Activated CD4-positive, CD25-positive, alpha-beta regulatory T cell (primary cell): ENCODE measurements around the gene KCNG2.
"Not testable (repeated sequence)": the region's sequence is repeated elsewhere in the genome, so short reads cannot be mapped to it uniquely, and the experiment has no call there.

ENCODE experiments used
- DNase-seq, 4 experiments: peaks; one replicate each; lab custom pipeline; 2025; lab: John Stamatoyannopoulos, UW

KCNG2 gene

DNA sequence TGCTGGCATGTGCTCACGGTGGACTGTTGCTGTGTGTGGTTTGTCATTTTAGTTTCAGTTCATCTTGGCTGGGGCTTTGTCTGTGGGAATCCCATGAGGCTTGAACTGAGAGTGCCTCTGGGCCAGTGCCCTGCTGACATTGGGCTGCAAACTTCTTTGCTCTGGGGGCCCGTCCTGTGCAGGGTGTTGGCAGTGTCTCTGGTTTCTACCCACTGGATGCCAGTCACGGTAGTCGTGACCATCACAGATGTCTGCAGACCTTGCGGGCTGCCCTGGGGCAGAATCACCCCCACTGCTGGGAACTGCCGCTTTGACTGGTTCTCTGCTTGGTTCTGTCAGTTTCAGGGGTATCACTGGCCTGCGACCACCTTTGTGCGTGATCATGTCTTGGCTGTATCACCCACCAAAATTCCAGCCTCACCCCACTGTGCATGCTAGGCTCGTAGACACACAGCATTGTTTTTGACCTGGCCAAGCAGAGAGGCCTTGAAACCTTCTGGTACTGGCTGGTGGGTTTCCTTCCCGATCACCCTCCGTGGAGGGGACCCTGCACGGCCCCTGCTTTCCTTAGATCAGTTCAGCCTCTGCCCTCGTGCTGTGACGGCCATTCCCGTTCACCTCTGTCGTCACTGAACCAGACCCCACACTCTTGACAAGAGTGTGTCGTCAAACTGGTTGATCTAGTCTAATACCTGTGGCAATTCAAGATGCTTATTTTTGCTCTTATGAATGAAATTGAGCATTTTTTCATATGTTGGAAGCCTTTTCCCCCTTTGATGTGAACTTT is 57.6 kb downstream of the KCNG2 start:
- no peak for DNase-seq

DNA sequence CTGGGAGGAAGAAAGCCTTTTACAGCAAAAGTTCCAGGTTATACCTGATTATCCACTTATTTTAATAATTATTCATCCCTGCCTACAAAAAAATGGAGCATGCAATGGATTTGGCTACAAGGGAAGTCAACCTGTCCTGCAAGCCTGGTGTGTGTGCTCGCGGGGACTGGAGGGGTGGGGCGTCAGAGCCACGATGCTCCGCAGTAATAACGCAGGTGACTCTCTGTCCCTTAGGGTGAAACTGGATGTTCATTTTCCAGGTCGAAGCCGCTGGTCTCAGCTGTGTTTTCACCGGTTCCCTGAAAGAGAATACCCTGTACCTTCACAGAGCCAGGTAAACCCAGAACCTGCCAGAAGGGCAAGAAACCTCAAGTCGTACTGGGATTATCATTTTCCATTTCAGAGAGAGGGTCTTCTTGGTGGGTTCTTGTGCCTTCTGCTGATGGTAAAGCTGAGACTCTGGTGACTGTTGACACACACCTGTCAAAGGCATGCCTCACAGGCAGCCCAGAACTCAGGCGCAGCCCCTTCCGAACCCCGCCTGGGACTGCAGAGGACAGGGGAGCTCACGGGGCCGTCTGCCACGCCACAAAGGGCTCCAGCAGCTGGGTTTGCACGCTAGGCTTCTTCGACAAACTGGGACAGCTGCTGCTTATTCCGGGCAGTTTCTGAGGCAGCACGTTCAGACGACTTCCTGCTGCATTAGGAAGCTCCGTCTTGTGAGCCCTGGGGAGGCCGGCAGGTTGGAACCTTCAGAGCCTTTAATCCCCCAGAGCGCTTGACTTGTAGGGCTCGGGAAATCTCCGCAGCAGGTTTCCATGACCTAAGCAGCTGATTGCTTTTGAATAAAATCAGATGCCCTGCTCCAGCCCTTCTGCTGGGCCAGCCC is 58.6 kb downstream of the KCNG2 start:
- no peak for DNase-seq

DNA sequence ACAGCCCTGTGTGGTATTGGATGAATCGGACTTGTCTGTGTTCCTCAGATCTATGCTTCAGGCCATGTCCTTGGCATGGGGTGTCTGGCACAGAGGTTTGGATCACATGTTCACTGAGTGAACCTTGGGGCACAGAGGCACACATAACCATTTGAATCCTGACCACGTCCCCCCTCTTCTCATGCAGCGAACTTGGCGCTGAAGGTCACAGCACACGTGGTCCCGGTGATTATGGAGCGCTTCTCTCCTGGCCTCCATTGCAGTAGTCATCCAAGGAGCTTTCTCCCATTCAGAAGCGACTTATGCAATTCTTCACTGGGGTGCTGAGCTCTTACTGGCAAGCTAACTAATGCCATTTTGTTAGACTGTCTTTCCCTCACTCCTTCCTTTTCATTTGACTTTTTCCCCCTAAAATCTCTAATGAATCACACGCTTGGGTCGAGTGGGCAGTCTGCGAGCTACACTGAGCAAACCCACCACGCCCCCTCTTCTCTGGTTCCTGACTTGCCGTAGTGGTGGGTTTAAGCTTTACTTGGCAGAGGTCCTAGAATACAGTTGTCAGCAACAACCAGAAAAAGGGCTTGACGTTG is 59.4 kb downstream of the KCNG2 start:
- DNase-seq: no peak

DNA sequence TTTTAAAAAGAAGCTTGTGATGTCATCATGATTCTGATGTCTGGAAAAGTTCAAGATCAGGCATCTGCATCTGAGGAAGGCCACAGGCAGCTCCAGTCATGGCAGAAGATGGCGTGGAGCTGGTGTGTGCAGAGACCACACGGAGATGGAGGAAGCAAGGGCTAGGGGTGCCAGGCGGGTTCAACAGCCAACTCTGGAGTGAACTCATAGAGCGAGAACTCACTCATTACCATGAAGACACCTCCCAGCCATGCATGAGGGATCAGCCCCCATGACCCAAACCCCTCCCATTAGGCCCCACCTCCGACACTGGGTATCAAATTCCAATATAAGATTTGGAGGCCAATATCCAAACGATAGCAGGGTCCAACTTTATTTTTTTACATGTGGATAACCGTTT is 61.6 kb downstream of the KCNG2 start:
- DNase-seq: no peak

DNA sequence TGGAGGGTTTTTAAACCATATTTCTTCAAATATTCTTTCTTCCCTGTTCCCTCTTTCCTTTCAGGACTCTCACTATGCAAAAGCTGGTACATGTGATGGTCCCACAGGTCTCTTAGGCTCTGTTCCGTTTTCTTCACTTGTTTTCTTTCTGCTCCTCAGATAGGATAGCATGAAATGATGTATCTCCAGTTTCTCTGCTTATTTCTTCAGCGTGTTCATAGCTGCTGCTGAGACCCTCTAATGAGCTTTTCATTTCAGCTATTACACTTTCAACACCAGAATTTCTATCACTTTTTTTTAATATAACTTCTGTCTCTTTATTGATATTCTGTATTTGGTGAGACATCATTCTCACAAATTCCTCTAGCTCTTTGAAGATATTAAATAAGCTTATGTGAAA is 63.9 kb downstream of the KCNG2 start:
- no peak for DNase-seq

DNA sequence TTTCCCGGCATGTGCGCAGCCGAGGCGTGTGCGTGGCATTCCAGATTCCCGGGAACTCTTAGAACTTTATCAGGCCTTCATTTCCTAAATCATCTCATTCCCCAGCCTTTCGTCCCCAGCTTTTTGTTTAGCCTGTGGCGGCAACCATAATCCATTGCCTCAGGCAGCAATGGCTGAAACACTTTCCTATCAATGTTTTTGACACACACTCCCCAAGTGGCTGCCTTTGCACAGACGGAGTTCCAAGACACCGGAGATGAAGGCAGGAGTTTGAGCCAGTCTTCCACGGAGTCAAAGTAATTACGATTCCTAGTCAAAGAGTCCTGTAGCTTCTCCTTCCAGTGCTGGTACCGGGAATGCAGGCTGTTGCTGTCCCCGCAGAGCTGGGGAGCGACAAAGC is 64.8 kb downstream of the KCNG2 start:
- no peak for DNase-seq

DNA sequence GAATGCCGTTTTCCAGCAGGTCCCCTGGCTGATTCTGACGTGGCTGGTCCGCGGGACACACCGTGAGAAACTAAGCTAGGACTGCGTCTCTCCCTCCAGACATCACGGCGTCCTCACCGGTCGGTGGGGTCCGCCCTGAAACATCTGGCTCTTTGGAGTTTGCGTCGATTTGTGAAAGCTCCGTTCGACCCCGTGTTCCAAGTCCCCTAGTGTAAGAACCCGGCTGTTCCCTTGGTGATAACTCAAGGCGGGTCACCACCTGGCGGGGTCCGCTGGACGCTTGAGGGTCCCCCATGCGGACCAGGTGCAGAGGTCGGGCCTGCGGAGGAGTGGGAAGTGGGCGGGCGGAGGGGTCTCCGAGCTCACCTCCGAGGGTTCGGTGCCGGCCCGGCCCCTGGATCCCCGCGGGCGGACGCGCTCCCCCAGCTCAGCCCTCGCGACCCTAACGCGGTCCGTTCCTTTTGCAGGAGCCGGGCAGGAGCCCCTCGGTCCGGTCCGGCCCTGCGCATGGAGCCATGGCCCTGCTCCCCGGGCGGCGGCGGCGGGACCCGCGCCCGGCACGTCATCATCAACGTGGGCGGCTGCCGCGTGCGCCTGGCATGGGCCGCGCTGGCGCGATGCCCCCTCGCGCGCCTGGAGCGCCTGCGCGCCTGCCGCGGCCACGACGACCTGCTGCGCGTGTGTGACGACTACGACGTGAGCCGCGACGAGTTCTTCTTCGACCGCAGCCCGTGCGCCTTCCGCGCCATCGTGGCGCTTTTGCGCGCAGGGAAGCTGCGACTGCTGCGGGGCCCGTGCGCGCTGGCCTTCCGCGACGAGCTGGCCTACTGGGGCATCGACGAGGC is 65.6 kb downstream of the KCNG2 start:
- DNase-seq: no peak

DNA sequence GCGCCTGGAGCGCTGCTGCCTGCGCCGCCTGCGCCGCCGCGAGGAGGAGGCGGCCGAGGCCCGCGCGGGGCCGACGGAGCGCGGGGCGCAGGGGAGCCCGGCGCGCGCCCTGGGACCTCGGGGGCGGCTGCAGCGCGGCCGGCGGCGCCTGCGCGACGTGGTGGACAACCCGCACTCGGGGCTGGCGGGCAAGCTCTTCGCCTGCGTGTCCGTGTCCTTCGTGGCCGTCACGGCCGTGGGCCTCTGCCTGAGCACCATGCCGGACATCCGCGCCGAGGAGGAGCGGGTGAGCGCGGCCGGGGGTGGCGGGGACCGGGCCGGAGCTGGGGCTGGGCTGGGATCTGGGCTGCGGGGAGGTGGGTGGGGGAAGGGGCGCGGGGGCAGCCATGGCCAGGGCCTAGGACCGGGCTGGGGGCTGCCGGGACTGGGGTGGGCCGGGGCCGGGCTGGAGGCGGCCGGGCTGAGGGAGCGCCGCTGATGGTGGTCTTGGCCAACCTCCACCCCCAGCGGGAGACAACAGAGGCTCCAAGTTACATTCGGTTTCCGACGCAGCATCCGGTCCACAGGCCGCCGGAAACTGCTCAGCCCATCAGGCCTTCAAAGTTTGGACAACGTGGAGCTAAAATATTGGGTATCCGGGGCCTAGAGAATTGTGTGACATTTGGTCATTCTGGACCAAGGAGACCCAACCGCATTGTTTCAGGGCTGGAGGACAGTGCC is 66.4 kb downstream of the KCNG2 start:
- DNase-seq: no peak

DNA sequence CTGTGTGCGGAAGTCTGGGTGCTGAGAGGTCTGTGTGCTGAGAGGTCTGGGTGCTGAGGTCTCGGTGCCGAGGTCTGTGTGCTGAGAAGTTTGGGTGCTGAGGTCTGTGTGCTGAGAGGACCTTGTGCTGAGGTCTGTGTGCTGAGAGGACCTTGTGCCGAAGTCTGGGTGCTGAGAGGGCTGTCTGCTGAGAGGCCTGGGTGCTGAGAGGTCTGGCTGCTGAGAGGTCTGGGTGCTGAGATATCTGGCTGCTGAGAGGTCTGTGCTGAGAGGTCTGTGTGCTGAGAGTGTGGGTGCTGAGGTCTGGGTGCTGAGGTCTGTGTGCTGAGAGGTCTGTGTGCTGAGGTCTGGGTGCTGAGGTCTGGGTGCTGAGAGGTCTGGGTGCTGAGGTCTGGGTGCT is 67.2 kb downstream of the KCNG2 start:
- not testable (repeated sequence) for DNase-seq

DNA sequence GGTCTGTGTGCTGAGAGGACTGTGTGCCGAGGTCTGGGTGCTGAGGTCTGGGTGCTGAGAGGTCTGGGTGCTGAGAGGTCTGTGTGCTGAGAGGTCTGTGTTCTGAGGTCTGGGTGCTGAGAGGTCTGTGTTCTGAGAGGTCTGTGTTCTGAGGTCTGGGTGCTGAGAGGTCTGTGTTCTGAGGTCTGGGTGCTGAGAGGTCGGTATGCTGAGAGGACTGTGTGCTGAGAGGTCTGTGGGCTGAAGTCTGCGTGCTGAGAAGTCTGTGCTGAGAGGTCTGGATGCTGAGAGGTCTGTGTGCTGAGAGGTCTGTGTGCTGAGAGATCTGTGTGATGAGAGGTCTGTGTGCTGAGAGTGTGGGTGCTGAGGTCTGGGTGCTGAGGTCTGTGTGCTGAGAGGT is 68.2 kb downstream of the KCNG2 start:
- DNase-seq: not testable (repeated sequence)

DNA sequence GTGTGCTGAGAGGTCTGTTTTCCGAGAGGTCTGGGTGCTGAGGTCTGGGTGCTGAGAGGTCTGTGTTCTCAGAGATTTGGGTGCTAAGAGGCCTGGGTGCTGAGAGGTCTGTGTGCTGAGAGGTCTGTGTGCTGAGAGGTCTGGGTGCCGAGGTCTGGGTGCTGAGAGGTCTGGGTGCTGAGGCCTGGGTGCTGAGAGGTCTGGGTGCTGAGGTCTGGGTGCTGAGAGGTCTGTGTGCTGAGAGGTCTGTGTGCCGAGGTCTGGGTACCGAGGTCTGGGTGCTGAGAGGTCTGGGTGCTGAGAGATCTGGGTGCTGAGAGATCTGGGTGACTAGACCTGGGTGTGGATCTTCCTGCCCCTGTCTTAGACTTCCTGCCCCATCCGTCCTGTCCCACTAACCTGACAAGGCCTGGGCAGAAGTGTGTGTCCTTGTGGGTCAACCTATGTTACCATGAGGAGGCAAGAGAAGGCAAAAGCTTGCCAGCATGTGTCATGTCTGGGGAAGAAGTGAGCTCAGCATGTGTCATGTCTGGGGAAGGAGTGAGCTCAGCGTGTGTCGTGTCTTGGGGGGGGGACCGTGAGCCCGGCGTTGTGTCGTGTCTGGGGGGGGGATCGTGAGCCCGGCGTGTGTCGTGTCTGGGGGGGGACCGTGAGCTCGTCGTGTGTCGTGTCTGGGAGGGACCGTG is 69.3 kb downstream of the KCNG2 start:
- DNase-seq: no peak

DNA sequence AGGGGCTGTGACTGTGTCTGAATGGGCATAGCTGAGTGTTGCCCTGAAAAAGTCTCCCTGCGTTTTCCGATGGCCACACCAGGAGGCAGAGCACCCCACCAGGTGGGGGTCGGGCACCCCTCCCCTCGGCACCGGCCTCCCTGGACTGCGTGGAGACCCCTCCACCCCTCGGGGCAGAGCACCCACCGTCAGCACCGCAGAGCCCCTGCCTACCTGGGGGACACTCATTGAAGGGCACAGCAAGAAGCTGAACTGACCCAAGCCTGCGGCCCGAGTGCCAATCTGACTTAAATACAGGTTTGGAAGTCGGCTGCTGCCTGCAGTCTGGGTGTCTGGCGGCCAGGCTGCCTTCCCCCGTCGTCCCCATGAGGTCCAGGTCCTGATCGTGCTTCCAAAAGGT is 69.9 kb downstream of the KCNG2 start:
- DNase-seq: no peak

DNA sequence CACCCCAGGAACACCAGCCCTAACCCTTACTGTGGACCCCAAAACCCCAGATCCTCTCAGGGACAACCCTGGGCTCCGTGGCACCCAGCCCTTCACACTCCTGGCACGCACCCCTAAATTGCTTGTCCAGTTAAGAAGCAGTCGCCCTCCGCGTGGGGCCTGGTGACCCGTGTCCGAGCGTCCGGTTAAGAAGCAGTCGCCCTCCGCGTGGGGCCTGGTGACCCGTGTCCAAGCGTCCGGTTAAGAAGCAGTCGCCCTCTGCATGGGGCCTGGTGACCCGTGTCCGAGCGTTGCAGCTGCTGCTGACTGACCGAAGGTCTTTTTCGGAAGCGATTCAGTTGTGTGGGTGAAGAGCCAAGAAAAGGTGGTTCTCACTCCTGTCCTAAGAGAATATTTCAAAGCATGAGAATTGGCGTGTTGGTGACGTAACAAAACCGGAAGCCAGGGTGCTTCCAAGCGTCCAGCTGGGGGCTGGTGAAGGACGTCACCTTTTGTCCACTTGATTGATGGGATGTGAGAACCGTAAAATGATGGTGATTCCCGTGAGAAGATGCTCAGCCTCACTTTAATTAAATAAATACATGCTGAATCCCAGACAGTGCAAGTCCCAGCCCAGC is 70.5 kb downstream of the KCNG2 start:
- no peak for DNase-seq

DNA sequence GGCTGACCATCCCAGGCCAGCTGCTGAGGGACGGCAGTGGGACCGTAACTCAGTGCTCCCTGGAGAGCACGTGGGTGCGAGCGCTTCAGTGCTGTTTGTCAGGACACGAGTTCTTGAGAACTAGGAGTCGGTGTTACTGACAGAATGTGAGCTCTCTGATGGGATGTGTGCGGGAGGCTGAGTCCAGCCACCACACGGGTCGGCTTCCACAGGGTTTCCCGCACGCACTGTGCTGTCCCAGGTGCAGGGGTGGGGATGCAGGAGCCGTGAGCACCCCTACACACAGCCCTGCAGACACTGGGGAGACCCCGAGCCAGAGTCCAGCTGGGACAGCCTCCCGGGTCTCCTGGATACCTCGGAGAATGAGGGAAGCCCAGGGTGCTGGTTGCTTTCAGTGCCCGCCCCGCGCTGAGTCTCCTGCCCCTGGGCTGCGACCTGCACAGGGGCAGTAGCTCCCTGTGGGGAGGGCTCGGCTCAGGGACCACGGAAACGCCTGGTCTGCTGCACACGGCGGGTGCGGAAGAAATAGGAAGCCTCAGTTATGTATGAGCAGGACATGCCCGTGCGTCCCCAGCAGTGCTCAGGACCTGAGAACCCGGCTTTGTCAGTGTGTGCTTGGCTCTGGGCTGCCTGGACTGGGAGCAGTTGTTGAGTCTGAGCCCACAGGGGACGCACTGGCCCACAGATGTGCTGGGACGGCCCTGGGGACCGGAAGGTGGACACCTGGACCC is 71.2 kb downstream of the KCNG2 start:
- no peak for DNase-seq

DNA sequence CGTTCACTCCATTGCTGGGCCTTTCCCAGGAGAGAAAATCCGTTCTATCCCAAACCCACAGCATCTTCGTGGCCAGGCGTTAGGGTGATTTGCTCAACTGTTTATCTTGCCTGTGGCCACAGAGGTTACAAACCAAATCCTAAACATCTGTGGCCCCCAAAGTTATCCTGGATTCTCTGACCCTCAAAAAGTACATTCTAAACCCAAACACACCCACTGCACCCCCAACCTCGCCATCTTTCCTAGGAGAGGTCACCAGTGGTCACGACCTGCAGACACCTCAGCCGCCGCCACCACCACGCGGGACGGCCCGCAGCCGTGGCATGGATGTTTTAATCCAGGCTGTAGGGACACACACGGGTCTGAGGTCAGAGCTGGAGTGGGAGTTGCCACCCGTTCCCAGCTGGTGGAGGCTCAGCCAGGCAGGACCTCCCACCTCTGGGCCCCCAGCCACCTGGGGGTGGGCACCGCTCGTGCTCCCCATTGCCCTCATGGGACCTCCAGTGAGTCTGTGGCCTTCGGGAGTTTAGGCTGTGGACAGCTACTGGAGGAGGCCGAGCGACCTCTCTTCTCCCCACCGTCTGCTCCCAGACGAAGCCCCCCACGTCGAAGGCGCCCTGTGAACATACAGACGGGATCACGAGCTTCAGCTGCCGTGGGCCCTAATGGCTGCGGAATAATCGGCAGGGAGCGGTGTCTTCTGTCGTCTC is 72.0 kb downstream of the KCNG2 start:
- no peak for DNase-seq

DNA sequence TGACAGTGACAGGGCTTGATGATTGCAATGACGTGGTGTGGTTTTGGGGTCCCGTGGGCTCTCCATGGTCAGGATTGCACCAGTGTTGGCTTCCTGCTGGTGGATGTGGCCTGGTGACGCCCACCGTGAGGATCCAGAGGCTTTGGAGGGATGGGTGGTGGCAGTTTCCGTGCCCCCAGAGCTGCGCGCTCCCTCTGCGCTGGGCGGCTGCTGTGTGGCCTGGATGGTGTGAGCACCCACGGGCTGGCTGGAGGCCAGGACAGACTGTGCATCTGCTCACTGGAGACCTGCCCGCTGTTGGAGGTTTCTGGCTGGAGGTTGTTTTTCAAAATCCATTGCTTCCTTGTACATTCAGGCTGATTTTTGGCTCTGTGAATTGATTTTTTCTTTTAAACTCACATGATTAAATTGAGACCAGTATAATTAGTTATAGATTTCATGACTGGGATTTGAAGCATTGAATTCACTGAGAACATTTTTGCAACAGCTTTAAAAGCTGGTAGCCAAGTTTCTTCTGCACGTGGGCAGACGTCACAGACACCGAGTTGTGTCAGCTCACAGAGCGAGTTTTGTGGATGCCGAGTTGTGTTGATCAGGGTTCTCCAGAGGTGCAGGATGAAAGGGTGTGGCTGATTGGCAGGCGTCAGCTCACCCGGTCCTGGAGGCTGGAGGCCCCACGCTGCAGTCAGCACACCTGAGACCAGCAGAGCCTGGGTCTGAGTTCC is 72.7 kb downstream of the KCNG2 start:
- DNase-seq: no peak

DNA sequence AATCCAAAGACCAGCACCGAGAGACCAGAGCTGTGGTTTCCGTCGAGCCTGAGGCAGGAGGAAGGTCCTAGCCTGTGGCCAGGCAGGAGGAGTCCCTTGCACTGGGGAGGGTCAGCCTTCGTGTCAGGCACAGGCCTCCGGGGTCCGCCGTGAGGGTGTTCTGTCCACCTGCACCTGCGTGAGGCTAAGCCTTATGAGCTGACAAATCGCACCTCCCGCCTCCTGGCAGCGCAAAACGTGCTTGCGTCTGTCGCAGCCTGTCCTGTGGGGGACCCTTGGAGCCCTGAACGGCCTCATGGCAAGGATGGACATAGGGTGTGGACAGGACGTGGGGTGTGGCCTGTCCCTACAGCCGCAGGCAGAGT is 73.3 kb downstream of the KCNG2 start:
- no peak for DNase-seq

DNA sequence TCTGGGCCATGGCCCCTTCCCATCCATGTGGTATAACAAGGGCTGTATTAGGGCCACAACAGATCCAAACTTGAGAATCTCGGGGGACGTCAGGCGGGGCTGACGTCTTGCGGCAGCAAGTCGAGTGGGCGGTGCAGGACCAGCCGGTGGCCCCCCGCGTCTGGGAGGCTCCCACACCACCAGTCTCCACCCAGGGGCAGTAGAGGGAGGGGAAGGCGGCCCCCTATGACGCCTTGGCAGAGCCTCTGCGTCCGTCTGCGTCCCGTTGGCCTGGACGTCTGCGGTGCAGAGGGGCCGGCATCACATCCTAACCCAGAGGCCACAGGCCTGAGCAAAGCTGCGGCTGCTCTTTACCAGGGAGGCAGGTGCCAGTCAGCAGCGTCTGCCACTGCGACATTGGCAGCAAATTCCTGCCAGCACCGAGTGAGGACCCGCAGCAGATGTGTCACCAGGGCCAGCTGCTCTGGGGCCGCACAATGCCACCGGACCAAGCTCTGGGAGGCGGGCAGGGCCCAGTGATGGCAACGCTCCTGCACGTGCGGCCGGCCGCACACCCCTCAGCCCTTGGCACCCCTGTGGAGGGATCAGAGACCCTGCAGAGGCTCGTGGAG is 73.8 kb downstream of the KCNG2 start:
- no peak for DNase-seq
